ENCODE results near the gene MYO5A.

DNA sequence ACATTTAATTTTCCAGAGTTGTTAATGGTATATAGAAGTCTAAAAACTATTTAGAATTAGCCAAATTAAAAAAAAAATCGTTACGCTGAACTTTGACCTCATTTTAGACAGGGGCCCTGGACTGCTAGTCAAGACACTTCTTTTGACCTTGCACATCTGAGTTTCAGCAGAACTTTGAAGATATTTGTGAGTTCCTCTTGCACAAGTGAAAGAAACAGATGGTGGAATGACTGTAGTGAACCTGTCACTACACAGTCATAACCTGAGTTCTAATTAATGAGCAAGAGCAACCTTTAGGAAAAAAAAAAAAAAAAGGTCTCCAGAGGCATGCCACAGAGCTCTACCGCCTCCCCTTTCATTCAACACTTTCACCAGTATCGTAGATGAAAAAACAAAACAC lies 238.4 kb downstream of the MYO5A start:
- TF ChIP-seq, protein P1, sequence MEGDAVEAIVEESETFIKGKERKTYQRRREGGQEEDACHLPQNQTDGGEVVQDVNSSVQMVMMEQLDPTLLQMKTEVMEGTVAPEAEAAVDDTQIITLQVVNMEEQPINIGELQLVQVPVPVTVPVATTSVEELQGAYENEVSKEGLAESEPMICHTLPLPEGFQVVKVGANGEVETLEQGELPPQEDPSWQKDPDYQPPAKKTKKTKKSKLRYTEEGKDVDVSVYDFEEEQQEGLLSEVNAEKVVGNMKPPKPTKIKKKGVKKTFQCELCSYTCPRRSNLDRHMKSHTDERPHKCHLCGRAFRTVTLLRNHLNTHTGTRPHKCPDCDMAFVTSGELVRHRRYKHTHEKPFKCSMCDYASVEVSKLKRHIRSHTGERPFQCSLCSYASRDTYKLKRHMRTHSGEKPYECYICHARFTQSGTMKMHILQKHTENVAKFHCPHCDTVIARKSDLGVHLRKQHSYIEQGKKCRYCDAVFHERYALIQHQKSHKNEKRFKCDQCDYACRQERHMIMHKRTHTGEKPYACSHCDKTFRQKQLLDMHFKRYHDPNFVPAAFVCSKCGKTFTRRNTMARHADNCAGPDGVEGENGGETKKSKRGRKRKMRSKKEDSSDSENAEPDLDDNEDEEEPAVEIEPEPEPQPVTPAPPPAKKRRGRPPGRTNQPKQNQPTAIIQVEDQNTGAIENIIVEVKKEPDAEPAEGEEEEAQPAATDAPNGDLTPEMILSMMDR (IDR thresholded peaks at IDR 0.05; ENCODE audit: insufficient read depth, low read length, poor library complexity, severe bottlenecking), result no peak
- no peak for TF ChIP-seq EZH2phosphoT487 (conservative IDR thresholded peaks at IDR 0.05; ENCODE audit: low read length)

Measured in SU-DHL-6 (cell line).